ENCODE results near the gene ANKRD13B. TPM values are rescaled to one million over a fixed set of nuclear protein-coding genes. Genes with fewer than 3 reads are reported as not detected.

ANKRD13B gene
- total RNA-seq, 2 donors from 2014 or later: 2.2 to 2.6 TPM

DNA sequence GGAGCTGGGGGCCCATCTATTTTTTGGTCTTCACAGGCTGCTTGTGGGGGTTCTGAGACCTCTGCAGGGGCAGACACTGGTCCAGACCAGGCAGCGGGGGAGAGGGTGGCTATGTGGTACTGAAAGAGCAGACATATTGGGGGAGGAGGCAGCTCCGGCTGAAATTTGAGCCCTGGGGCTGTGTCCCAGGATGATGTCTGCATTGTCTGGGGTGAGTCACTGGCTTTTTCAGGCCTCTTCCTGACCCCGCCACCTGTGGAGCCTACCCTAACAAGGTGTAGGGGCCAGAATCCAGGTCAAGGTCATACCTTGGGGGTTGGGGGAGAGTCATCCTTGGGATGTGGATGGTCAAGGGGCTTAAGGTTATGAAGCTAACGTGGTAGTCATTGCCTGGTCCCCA is 27.3 kb downstream of the ANKRD13B start:
- H3K4me3 ChIP-seq (ENCODE audit: low read length): no peak overlapping the region
- Mint-ChIP-seq H3K4me3 (no peak overlapping the region), H3K27ac (no peak overlapping the region), H3K27me3 (ENCODE audit: insufficient read depth) (peaks cover 97% of the 10 kb centered on the region), H3K9me3 (no peaks in the 10 kb centered on the region), H3K36me3 (ENCODE audit: low read depth) (no peaks in the 10 kb centered on the region), H3K4me1 (peaks cover 6% of the 10 kb centered on the region)
- peaks cover 2% of the 10 kb centered on the region for H3K4me1 ChIP-seq (ENCODE audit: control insufficient read depth, insufficient read depth, low read length)
- H3K9me3 ChIP-seq (ENCODE audit: control insufficient read depth, low read length): no peaks in the 10 kb centered on the region
- no peaks in the 10 kb centered on the region for H3K36me3 ChIP-seq (ENCODE audit: control insufficient read depth, insufficient read depth, low read length)
- 77 to 92% methylated on average over 4 of the region's 4 CpGs for WGBS, 2 experiments (ENCODE audit: insufficient coverage in 1 of 2, insufficient read length in 1 of 2)
- peak; percentile 82 for DNase-seq
- H3K27ac ChIP-seq (ENCODE audit: low read depth, low read length): no peak overlapping the region
- TF ChIP-seq CTCF (conservative IDR thresholded peaks at IDR 0.05): no peak
- H3K27me3 ChIP-seq (ENCODE audit: control insufficient read depth, insufficient read depth, low read length, poor library complexity, severe bottlenecking): peaks cover 97% of the 10 kb centered on the region
- no peak overlapping the region for H3K9ac ChIP-seq (ENCODE audit: extremely low read depth, low read length, poor library complexity, severe bottlenecking)

- TF ChIP-seq CTCF (conservative IDR thresholded peaks at IDR 0.05): no peak
- 95% methylated on average over 10 to 12 of the region's 12 CpGs for WGBS, 2 experiments (ENCODE audit: insufficient coverage in 1 of 2, insufficient read length in 1 of 2)
- Mint-ChIP-seq H3K9me3 (no peaks in the 10 kb centered on the region), H3K4me3 (no peak overlapping the region), H3K27me3 (ENCODE audit: insufficient read depth) (peaks cover 90% of the 10 kb centered on the region), H3K36me3 (ENCODE audit: low read depth) (no peaks in the 10 kb centered on the region), H3K4me1 (peaks cover 4% of the 10 kb centered on the region), H3K27ac (no peak overlapping the region)
- H3K9me3 ChIP-seq (ENCODE audit: control insufficient read depth, low read length): no peaks in the 10 kb centered on the region
- no peak overlapping the region for H3K4me3 ChIP-seq (ENCODE audit: low read length)
- H3K27ac ChIP-seq (ENCODE audit: low read depth, low read length): no peak overlapping the region
- DNase-seq: peak; percentile 54
- H3K27me3 ChIP-seq (ENCODE audit: control insufficient read depth, insufficient read depth, low read length, poor library complexity, severe bottlenecking): peaks cover 90% of the 10 kb centered on the region
- H3K4me1 ChIP-seq (ENCODE audit: control insufficient read depth, insufficient read depth, low read length): peaks cover 2% of the 10 kb centered on the region
- H3K9ac ChIP-seq (ENCODE audit: extremely low read depth, low read length, poor library complexity, severe bottlenecking): no peak overlapping the region
- H3K36me3 ChIP-seq (ENCODE audit: control insufficient read depth, insufficient read depth, low read length): no peaks in the 10 kb centered on the region
Observed at GRCh38 chr17:29620779-29621500, 28.0 kb downstream of the ANKRD13B start.

DNA sequence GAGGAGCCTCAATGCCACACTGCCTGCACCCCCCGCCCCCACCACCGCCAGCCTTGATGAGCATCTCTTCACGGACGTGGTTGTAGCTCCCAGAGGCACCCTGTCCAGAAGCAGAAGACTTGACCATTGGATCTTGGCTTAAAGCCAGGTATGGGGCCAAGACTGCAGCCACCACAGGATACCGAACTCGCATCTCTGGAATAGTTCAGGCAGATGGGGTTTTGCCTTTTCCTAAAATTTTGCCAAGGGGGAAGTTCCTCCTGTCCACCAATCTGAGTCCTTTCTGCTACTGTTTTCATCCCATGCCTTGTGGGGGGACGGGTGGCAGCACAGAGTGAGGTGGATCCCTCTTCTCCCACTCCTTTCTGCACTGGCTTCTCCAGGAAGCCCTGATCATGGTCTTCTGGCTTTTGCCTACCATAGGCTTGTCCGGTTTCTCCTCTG is 28.8 kb downstream of the ANKRD13B start:
- Histone ChIP-seq H3K4me1 (ENCODE audit: control insufficient read depth, insufficient read depth, low read length) (peaks cover 2% of the 10 kb centered on the region), H3K4me3 (ENCODE audit: low read length) (no peak overlapping the region), H3K27ac (ENCODE audit: low read depth, low read length) (no peak overlapping the region), H3K9me3 (ENCODE audit: control insufficient read depth, low read length) (no peaks in the 10 kb centered on the region), H3K27me3 (ENCODE audit: control insufficient read depth, insufficient read depth, low read length, poor library complexity, severe bottlenecking) (peaks cover 82% of the 10 kb centered on the region), H3K9ac (ENCODE audit: extremely low read depth, low read length, poor library complexity, severe bottlenecking) (no peak overlapping the region), H3K36me3 (ENCODE audit: control insufficient read depth, insufficient read depth, low read length) (no peaks in the 10 kb centered on the region)
- TF ChIP-seq CTCF (conservative IDR thresholded peaks at IDR 0.05): no peak
- peaks cover 4% of the 10 kb centered on the region for H3K4me1 Mint-ChIP-seq
- peaks cover 82% of the 10 kb centered on the region for H3K27me3 Mint-ChIP-seq (ENCODE audit: insufficient read depth)
- H3K9me3 Mint-ChIP-seq: no peaks in the 10 kb centered on the region
- WGBS, 2 experiments (ENCODE audit: insufficient coverage in 1 of 2, insufficient read length in 1 of 2): 72 to 78% methylated on average over 7 to 8 of the region's 8 CpGs
- DNase-seq: peak; percentile 48
- H3K4me3 Mint-ChIP-seq: peak overlapping the region; percentile 65
- no peaks in the 10 kb centered on the region for H3K36me3 Mint-ChIP-seq (ENCODE audit: low read depth)
- no peak overlapping the region for H3K27ac Mint-ChIP-seq

All from endodermal cell (in vitro differentiated cells).